ENCODE data around the gene DDIT4.
A peak's percentile ranks its signal among the peaks of the same experiment; 100 is the strongest.
"Not testable (repeated sequence)": the region's sequence is repeated elsewhere in the genome, so short reads cannot be mapped to it uniquely, and the experiment has no call there.

The DDIT4 gene

GRCh38 chr10:72267381-72267780 lies 6.3 kb upstream of the DDIT4 start:
- DNase-seq (ENCODE audit: low read depth in 1 of 2, low spot score in 1 of 2) = no peak

GRCh38 chr10:72267819-72268399 lies 5.8 kb upstream of the DDIT4 start:
- no peak for DNase-seq (ENCODE audit: low read depth in 1 of 2, low spot score in 1 of 2)

GRCh38 chr10:72268475-72269200 lies 5.1 kb upstream of the DDIT4 start:
- DNase-seq (ENCODE audit: low read depth in 1 of 2, low spot score in 1 of 2) = not testable (repeated sequence)

- DNase-seq (ENCODE audit: low read depth in 1 of 2, low spot score in 1 of 2) = no peak
These were observed 3.0 kb upstream of the DDIT4 start for GRCh38 chr10:72270607-72271281.

- DNase-seq (ENCODE audit: low read depth in 1 of 2, low spot score in 1 of 2) = no peak
These were observed 875 bp upstream of the DDIT4 start for GRCh38 chr10:72272689-72273409.

GRCh38 chr10:72274213-72274729 lies 547 bp downstream of the DDIT4 start:
- no peak for DNase-seq (ENCODE audit: low read depth in 1 of 2, low spot score in 1 of 2)

- peak; percentile 48 to 63 for DNase-seq (ENCODE audit: low read depth in 1 of 2, low spot score in 1 of 2)
These were observed 1.1 kb downstream of the DDIT4 start for GRCh38 chr10:72274730-72275350.

- no peak for DNase-seq (ENCODE audit: low read depth in 1 of 2, low spot score in 1 of 2)
These were observed 1.8 kb downstream of the DDIT4 start for GRCh38 chr10:72275351-72276012.

- DNase-seq (ENCODE audit: low read depth in 1 of 2, low spot score in 1 of 2) = no peak
These were observed 2.3 kb downstream of the DDIT4 start for GRCh38 chr10:72276013-72276387.

- no peak for DNase-seq (ENCODE audit: low read depth in 1 of 2, low spot score in 1 of 2)
These were observed 3.0 kb downstream of the DDIT4 start for GRCh38 chr10:72276421-72277339.

- DNase-seq (ENCODE audit: low read depth in 1 of 2, low spot score in 1 of 2) = no peak
These were observed 3.7 kb downstream of the DDIT4 start for GRCh38 chr10:72277340-72277995.

GRCh38 chr10:72277996-72278667 lies 4.4 kb downstream of the DDIT4 start:
- DNase-seq (ENCODE audit: low read depth in 1 of 2, low spot score in 1 of 2) = no peak

GRCh38 chr10:72278668-72279393 lies 5.1 kb downstream of the DDIT4 start:
- DNase-seq (ENCODE audit: low read depth in 1 of 2, low spot score in 1 of 2) = no peak

GRCh38 chr10:72279587-72279986 lies 5.9 kb downstream of the DDIT4 start:
- not testable (repeated sequence) for DNase-seq (ENCODE audit: low read depth in 1 of 2, low spot score in 1 of 2)

- DNase-seq (ENCODE audit: low read depth in 1 of 2, low spot score in 1 of 2) = no peak
These were observed 9.4 kb downstream of the DDIT4 start for GRCh38 chr10:72283131-72283530.

GRCh38 chr10:72285972-72286521 lies 12.3 kb downstream of the DDIT4 start:
- no peak for DNase-seq (ENCODE audit: low read depth in 1 of 2, low spot score in 1 of 2)

GRCh38 chr10:72291019-72291532 lies 17.4 kb downstream of the DDIT4 start:
- no peak for DNase-seq (ENCODE audit: low read depth in 1 of 2, low spot score in 1 of 2)
